Endothelial cell of umbilical vein (primary cell): Measurements from ENCODE around the gene CNTN6. TPM values are rescaled to one million over a fixed set of nuclear protein-coding genes. Genes with fewer than 3 reads are reported as not detected.

ENCODE experiments used
- BruUV-seq: library from RNA; stranded (reverse); fragments of 400-500 nt; replicated peaks from 2 replicates; lab custom pipeline; 2021; lab: Mats Ljungman, UMichigan
- CTCF ChIA-PET: fragments of 300-600, 350-600 bp; sonication (Branson Sonifier 250); formaldehyde crosslinking; loops from one replicate; lab custom pipeline; 2021; ENCODE audit warnings: antibody characterized with exemption, inconsistent platforms; lab: Charles Lee
- POLR2A ChIA-PET: fragments of 300-600, 350-600 bp; sonication (Branson Sonifier 250); formaldehyde crosslinking; loops from one replicate; lab custom pipeline; 2021; ENCODE audit warnings: antibody characterized with exemption, inconsistent platforms; lab: Charles Lee
- DNase-seq: peaks from one replicate; pipeline ENCODE4 v3.0.0-alpha.2; 2011; ENCODE audit warnings: low read depth, low spot score
- FAIRE-seq: peaks from 2 replicates; lab custom pipeline; 2011; peaks lifted over from hg19 to GRCh38; lab: Jason Lieb, UNC
- H2AFZ ChIP-seq: 2 replicates; pipeline ENCODE4 v1.6.0; 2012; ENCODE audit warnings: low read depth, low read length, control low read depth, inconsistent platforms
- H3K27ac ChIP-seq: 2 replicates; pipeline ENCODE4 v1.5.1; 2011; ENCODE audit warnings: low read depth, mild to moderate bottlenecking, control low read depth, low read length, moderate library complexity; ENCODE audit not compliant: insufficient read depth
- H3K27me3 ChIP-seq, 2 experiments: 2 replicates each; pipeline versions ENCODE4 v1.6.0 to v1.6.1; 2011; ENCODE audit warnings: low read length in 2 of 2, mixed read lengths in 1 of 2; ENCODE audit not compliant: control insufficient read depth in 2 of 2, insufficient read depth in 2 of 2
- H3K36me3 ChIP-seq, 2 experiments: 2 replicates in 1 of 2; 3 replicates in 1 of 2; pipeline ENCODE4 v1.5.1; 2011; ENCODE audit warnings: low read length in 2 of 2, mild to moderate bottlenecking in 1 of 2, moderate library complexity in 1 of 2; ENCODE audit not compliant: control insufficient read depth in 2 of 2, insufficient read depth in 2 of 2; ENCODE audit errors: extremely low read depth in 1 of 2
- H3K4me1 ChIP-seq: 3 replicates; pipeline ENCODE4 v1.5.1; 2011; ENCODE audit warnings: mild to moderate bottlenecking, low read length; ENCODE audit not compliant: control insufficient read depth, insufficient read depth; ENCODE audit errors: extremely low read depth
- H3K4me2 ChIP-seq: 2 replicates; pipeline ENCODE4 v1.6.1; 2011; ENCODE audit warnings: low read length, control low read depth, mixed read lengths; ENCODE audit not compliant: insufficient read depth
- H3K4me3 ChIP-seq, 3 experiments: fragments of 200-600 bp in 1 of 3; sonication (generic), shearing (Covaris generic) in 1 of 3; replicated peaks in 1 of 3; 2 replicates each; pipeline ENCODE4 v1.5.1; 2011 to 2016; ENCODE audit warnings: control low read depth in 3 of 3, low read length in 3 of 3, mild to moderate bottlenecking in 2 of 3, inconsistent platforms in 1 of 3, low read depth in 1 of 3, moderate library complexity in 1 of 3; ENCODE audit not compliant: insufficient read depth in 1 of 3
- H3K79me2 ChIP-seq: 2 replicates; pipeline ENCODE4 v1.6.0; 2012; ENCODE audit warnings: low read length, inconsistent platforms; ENCODE audit not compliant: control insufficient read depth, insufficient read depth
- H3K9ac ChIP-seq: replicated peaks from 2 replicates; pipeline ENCODE3; 2011; ENCODE audit warnings: low read length, control low read depth; ENCODE audit not compliant: insufficient read depth; ENCODE audit errors: extremely low read depth
- H3K9me1 ChIP-seq: replicated peaks from 3 replicates; pipeline ENCODE4 v1.6.0; 2011; ENCODE audit warnings: mild to moderate bottlenecking, low read length; ENCODE audit not compliant: control insufficient read depth, insufficient read depth; ENCODE audit errors: extremely low read depth
- H3K9me3 ChIP-seq: replicated peaks from 2 replicates; pipeline ENCODE4 v1.5.1; 2012; ENCODE audit warnings: low read length, inconsistent platforms; ENCODE audit not compliant: control insufficient read depth, insufficient read depth
- H4K20me1 ChIP-seq: replicated peaks from 2 replicates; pipeline ENCODE3; 2011; ENCODE audit warnings: mild to moderate bottlenecking, low read length; ENCODE audit not compliant: control insufficient read depth, insufficient read depth; ENCODE audit errors: extremely low read depth
- CTCF ChIP-seq, 2 donors: IDR thresholded peaks; 1 replicate in 1 of 2; 2 replicates in 1 of 2; pipeline ENCODE4 v1.5.1; 2011; ENCODE audit warnings: low read length in 2 of 2, mild to moderate bottlenecking in 2 of 2, moderate library complexity in 2 of 2, control low read depth in 1 of 2, inconsistent platforms in 1 of 2, low read depth in 1 of 2; ENCODE audit not compliant: insufficient read depth in 1 of 2; ENCODE audit errors: extremely low read depth in 1 of 2
- EZH2 ChIP-seq: IDR thresholded peaks from 2 replicates; pipeline ENCODE4 v1.6.1; 2012; ENCODE audit warnings: borderline replicate concordance, low read depth, mild to moderate bottlenecking, moderate library complexity, low read length, inconsistent platforms; ENCODE audit not compliant: severe bottlenecking
- FOS ChIP-seq: IDR thresholded peaks from 2 replicates; pipeline ENCODE4 v1.6.1; 2011; ENCODE audit warnings: mild to moderate bottlenecking, low read length, moderate library complexity, borderline replicate concordance; ENCODE audit not compliant: insufficient read depth
- GATA2 ChIP-seq: IDR thresholded peaks from 2 replicates; pipeline ENCODE4 v1.7.0; 2011; ENCODE audit warnings: low read depth, mild to moderate bottlenecking, moderate library complexity, mixed read lengths, low read length; ENCODE audit not compliant: insufficient read length, insufficient read depth
- JUN ChIP-seq: IDR thresholded peaks from 2 replicates; pipeline ENCODE4 v1.6.1; 2011; ENCODE audit warnings: borderline replicate concordance, low read depth; ENCODE audit not compliant: insufficient read length, insufficient read depth
- MAX ChIP-seq: IDR thresholded peaks from 2 replicates; pipeline ENCODE4 v1.6.1; 2011; ENCODE audit not compliant: insufficient read depth, insufficient read length
- MYC ChIP-seq: IDR thresholded peaks from one replicate; pipeline ENCODE4 v1.6.1; 2011; ENCODE audit warnings: mild to moderate bottlenecking, low read depth, low read length
- POLR2A ChIP-seq: IDR thresholded peaks from 2 replicates; pipeline ENCODE4 v1.6.1; 2012; ENCODE audit warnings: low read depth, mild to moderate bottlenecking, control low read depth, low read length
- POLR2AphosphoS5 ChIP-seq: IDR thresholded peaks from 2 replicates; pipeline ENCODE4 v1.6.1; 2012; ENCODE audit warnings: low read depth, mild to moderate bottlenecking, control low read depth, low read length, moderate library complexity; ENCODE audit not compliant: insufficient read depth
- dilution Hi-C: fragments of 300-500 bp; cut with MboI; formaldehyde crosslinking; loops from one replicate; pipeline ENCODE4 v1.15.0; 2019; ENCODE audit warnings: low sequenced_read_pairs; ENCODE audit not compliant: extremely low pct_ligation_motif_present
- intact Hi-C: fragments of 100-400 bp; cut with micrococcal nuclease; formaldehyde crosslinking; loops from one replicate; pipeline ENCODE4 v1.10.0; 2022
- polyA plus RNA-seq, 4 experiments: library from polyadenylated mRNA; depleted of rRNA in 3 of 4; stranded (reverse) in 3 of 4; unstranded in 1 of 4; fragments of >200 nt; gene quantifications; 2 replicates each; pipeline versions ENCODE4 v1.2.1 to v1.2.3, GENCODE V29; 2011 to 2012; ENCODE audit warnings: missing spikeins in 1 of 4
- total RNA-seq: library from RNA; stranded (reverse); gene quantifications from 2 replicates; pipeline ENCODE4 v1.2.3, GENCODE V29; 2021

The CNTN6 gene
- total and polyA plus RNA-seq, 2 donors (not counting 3 experiments of a cell fraction or from before 2014, with no cell fraction given) = not detected

DNA sequence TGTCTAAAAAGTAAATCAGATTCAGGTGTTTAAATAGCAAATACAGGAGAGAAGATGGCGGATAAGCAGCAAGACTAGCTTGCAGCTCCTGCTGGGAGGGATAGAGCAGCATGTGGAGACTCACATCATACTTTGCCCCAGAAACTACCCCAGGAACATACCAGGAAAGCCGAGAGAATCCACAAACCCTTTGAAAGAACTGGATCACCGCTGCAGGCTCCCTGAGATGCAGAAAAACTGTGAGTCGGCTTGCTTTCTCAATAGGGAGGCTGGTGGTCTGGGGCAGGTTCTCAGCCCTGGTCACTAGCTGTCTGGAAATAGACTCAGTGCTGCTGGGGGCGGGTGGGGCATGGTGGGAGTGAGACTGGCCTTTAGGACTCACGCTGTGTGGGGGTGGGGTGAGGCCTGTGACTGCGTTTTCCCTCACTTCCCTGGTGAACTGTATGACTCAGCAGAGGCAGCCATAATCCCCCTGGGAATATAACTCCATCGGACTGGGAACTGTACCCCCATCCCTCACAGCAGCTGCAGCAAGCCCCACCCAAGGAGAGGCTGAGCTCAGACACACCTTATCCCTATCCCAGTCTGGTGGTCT, 142.8 kb downstream of the CNTN6 start:
- H3K27me3 ChIP-seq = no peaks in the 10 kb centered on the region
- no peaks in the 10 kb centered on the region for H3K79me2 ChIP-seq
- H3K9me3 ChIP-seq = no peaks in the 10 kb centered on the region
- H2AFZ ChIP-seq = no peak overlapping the region
- no TSS peak for BruUV-seq
- no peaks in the 10 kb centered on the region for H4K20me1 ChIP-seq
- H3K27ac ChIP-seq = no peak overlapping the region
- no peak for TF ChIP-seq MAX
- TF ChIP-seq CTCF (IDR thresholded peaks at IDR 0.05; ENCODE audit: extremely low read depth in 1 of 2, insufficient read depth in 1 of 2, low read depth in 1 of 2, low read length in 2 of 2) = no peak
- TF ChIP-seq EZH2 = no peak
- TF ChIP-seq FOS = no peak
- TF ChIP-seq POLR2AphosphoS5 = no peak
- TF ChIP-seq JUN = no peak
- TF ChIP-seq POLR2A = no peak
- TF ChIP-seq MYC = no peak
- TF ChIP-seq GATA2 = no peak
- no peak overlapping the region for H3K9ac ChIP-seq
- H3K4me1 ChIP-seq = no peaks in the 10 kb centered on the region
- DNase-seq (no peak), FAIRE-seq (no peak)
- ChIA-PET CTCF (no interaction called here), POLR2A (no interaction called here)
- no peak overlapping the region for H3K4me3 ChIP-seq
- no peaks in the 10 kb centered on the region for H3K9me1 ChIP-seq
- intact Hi-C loops (no loop called here), dilution Hi-C loops (no loop called here)
- no peak overlapping the region for H3K4me2 ChIP-seq
- no peaks in the 10 kb centered on the region for H3K36me3 ChIP-seq
